ENCODE data around the gene MPPED1.

The MPPED1 gene

DNA sequence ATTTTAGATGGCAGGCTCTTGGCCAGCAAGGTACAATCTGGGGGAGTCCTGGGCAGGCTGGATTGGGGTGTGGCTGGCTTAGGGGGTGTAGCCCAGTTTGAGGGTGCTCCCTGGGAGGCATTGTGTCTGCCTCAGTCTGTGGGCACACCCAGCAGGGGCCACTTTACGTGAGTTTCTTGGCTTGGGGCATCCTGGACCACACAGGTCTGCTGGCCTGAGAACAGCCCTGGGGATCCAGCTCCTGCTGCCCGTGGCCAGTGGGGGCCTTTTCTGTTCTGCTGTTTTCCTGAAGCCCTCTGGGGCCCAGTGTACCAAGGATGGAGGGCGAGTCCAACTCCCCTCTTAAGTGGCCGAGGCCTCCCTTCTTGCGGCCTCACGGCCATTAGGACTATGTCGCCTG is 71.9 kb downstream of the MPPED1 start:
- no peak overlapping the region for H3K27ac Mint-ChIP-seq

DNA sequence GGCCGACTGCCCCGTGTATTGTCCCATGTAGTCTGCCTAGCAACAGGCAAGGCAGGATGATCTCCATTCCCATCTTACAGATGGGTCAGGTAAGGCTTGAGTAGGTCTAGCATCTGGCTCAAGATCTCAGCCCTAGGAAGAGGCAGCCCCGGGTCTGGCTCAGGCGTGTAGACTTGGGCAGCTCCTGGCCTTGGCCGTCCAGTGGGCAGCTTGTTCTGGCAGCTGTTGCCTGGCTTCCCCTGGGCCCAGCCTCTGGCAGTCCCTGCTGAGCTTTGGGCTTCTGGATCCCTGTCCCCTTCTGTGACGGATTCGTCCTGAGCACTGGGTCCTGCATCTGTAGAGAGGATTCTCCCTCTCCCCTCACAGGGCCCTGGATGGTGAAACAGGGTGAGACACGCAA is 72.4 kb downstream of the MPPED1 start:
- Mint-ChIP-seq H3K27me3 (peaks cover 4% of the 10 kb centered on the region), H3K9me3 (no peaks in the 10 kb centered on the region), H3K27ac (no peak overlapping the region), H3K4me1 (peaks cover 14% of the 10 kb centered on the region), H3K36me3 (no peaks in the 10 kb centered on the region), H3K4me3 (no peak overlapping the region)
- DNase-seq (ENCODE audit: low spot score in 2 of 2) = no peak
- no peak for ATAC-seq (ENCODE audit: low read depth)

More for the DNA sequence above, 71.9 kb downstream of the MPPED1 start:
- no peak overlapping the region for H3K4me3 Mint-ChIP-seq
- no peaks in the 10 kb centered on the region for H3K9me3 Mint-ChIP-seq
- H3K27me3 Mint-ChIP-seq = peaks cover 4% of the 10 kb centered on the region
- H3K36me3 Mint-ChIP-seq = no peaks in the 10 kb centered on the region
- ATAC-seq (ENCODE audit: low read depth) (no peak), DNase-seq (ENCODE audit: low spot score in 2 of 2) (no peak)
- peaks cover 15% of the 10 kb centered on the region for H3K4me1 Mint-ChIP-seq

GRCh38 chr22:43485502-43486089 is 73.8 kb downstream of the MPPED1 start:
- ATAC-seq (ENCODE audit: low read depth) (no peak), DNase-seq (ENCODE audit: low spot score in 2 of 2) (no peak)
- Mint-ChIP-seq H3K9me3 (no peaks in the 10 kb centered on the region), H3K36me3 (no peaks in the 10 kb centered on the region), H3K27me3 (peaks cover 4% of the 10 kb centered on the region), H3K4me3 (no peak overlapping the region), H3K4me1 (peaks cover 8% of the 10 kb centered on the region), H3K27ac (no peak overlapping the region)

DNA sequence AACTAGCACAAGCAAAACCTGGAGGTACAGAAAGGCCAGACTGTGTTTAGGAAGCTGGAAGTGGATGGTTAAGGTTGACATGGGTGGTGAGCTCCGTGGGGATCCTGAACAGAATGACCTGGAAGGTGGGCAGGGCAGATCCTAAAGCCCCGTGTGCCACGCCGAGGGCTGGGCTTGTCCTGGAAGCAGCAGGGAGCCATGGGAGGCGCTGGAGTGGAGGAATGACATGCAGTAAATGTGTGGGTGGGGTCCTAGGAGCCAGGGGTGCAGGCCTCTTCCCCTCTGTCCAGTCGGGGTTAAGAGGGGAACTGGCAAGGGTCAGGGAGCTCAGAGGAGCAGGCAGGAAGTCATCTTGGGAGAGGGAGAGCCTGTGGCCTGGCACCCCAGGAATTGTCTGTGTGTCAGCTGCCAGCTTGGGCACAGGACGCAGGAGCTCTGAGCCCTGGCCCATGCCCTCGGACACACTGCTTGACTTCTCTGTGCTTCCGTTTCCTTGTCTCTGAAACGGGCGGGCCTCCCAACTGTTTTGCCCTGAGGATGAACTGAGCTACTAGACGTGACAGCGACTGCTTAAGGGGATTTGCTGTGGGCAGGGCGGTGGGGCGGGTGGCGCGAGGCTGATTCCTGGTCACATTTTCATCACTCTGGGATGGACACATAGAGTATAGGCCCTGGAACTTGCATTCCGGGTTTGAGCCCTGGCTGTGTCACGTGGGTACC is 75.7 kb downstream of the MPPED1 start:
- no peaks in the 10 kb centered on the region for H3K36me3 Mint-ChIP-seq
- peaks cover 6% of the 10 kb centered on the region for H3K27me3 Mint-ChIP-seq
- ATAC-seq (ENCODE audit: low read depth) = no peak
- H3K4me1 Mint-ChIP-seq = no peaks in the 10 kb centered on the region
- no peak for DNase-seq (ENCODE audit: low spot score in 2 of 2)
- no peak overlapping the region for H3K4me3 Mint-ChIP-seq
- no peak overlapping the region for H3K27ac Mint-ChIP-seq
- H3K9me3 Mint-ChIP-seq = peaks cover 7% of the 10 kb centered on the region

GRCh38 chr22:43488031-43488866 is 76.4 kb downstream of the MPPED1 start:
- no peaks in the 10 kb centered on the region for H3K36me3 Mint-ChIP-seq
- no peak overlapping the region for H3K4me3 Mint-ChIP-seq
- no peak overlapping the region for H3K27ac Mint-ChIP-seq
- DNase-seq (ENCODE audit: low spot score in 2 of 2) (no peak), ATAC-seq (ENCODE audit: low read depth) (no peak)
- peaks cover 6% of the 10 kb centered on the region for H3K27me3 Mint-ChIP-seq
- peaks cover 7% of the 10 kb centered on the region for H3K9me3 Mint-ChIP-seq
- no peaks in the 10 kb centered on the region for H3K4me1 Mint-ChIP-seq

GRCh38 chr22:43488937-43489336 is 77.1 kb downstream of the MPPED1 start:
- Mint-ChIP-seq H3K4me1 (no peaks in the 10 kb centered on the region), H3K27me3 (peaks cover 6% of the 10 kb centered on the region), H3K27ac (no peak overlapping the region), H3K36me3 (no peaks in the 10 kb centered on the region), H3K4me3 (no peak overlapping the region), H3K9me3 (peaks cover 7% of the 10 kb centered on the region)
- DNase-seq (ENCODE audit: low spot score in 2 of 2) (no peak), ATAC-seq (ENCODE audit: low read depth) (no peak)

DNA sequence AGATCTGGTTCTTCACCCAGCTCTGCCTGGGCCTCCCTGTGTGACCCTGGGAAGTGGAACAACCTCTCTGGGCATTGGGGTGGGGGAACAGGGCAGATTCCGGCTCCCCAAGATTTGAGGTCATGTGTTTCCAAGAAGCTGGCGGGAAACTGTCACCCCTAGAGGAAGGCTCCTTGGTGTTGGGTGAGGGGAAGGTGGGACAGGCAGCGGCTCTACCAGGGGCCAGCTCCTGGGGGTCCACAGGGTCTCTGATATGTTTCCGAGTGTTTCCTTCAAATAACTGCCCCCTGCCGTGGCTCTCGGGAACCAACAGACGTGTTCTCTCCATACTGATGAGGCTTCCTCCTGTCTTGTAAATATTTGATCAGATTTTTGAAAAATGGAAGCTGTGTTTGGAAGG is 78.5 kb downstream of the MPPED1 start:
- Mint-ChIP-seq H3K4me3 (no peak overlapping the region), H3K27ac (no peak overlapping the region), H3K4me1 (no peaks in the 10 kb centered on the region), H3K9me3 (peaks cover 7% of the 10 kb centered on the region), H3K27me3 (peaks cover 6% of the 10 kb centered on the region), H3K36me3 (no peaks in the 10 kb centered on the region)
- no peak for ATAC-seq (ENCODE audit: low read depth)
- DNase-seq (ENCODE audit: low spot score in 2 of 2) = no peak

DNA sequence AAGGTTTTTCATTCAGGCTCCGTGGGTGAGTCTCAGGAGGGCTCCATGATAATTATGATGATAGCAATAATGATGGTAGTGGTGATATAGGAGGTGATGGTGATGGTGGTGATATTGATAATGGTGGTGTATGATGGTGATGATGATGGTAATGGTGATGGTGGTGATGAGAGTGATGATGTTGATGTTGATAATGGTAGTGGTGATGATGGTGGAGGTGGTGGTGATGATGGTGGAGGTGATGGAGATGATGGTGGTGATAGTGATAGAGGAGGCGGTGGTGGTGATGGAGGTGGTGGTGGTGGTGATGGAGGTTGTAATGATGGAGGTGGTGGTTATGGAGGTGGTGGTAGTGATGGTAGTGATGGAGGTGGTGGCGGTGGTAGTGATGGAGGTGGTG is 79.4 kb downstream of the MPPED1 start:
- Mint-ChIP-seq H3K27ac (no peak overlapping the region), H3K4me3 (no peak overlapping the region), H3K36me3 (no peaks in the 10 kb centered on the region), H3K4me1 (no peaks in the 10 kb centered on the region), H3K27me3 (peaks cover 6% of the 10 kb centered on the region), H3K9me3 (peaks cover 7% of the 10 kb centered on the region)
- DNase-seq (ENCODE audit: low spot score in 2 of 2) = no peak
- no peak for ATAC-seq (ENCODE audit: low read depth)

- no peak for DNase-seq (ENCODE audit: low spot score in 2 of 2)
These were observed 79.9 kb downstream of the MPPED1 start for GRCh38 chr22:43491737-43492136.

GRCh38 chr22:43493297-43493696 is 81.5 kb downstream of the MPPED1 start:
- ATAC-seq (ENCODE audit: low read depth) = no peak
- Mint-ChIP-seq H3K4me3 (no peak overlapping the region), H3K4me1 (no peaks in the 10 kb centered on the region)

More at GRCh38 chr22:43491737-43492136, 79.9 kb downstream of the MPPED1 start:
- Mint-ChIP-seq H3K4me3 (no peak overlapping the region), H3K27ac (no peak overlapping the region), H3K9me3 (peaks cover 7% of the 10 kb centered on the region), H3K4me1 (no peaks in the 10 kb centered on the region), H3K36me3 (no peaks in the 10 kb centered on the region), H3K27me3 (peaks cover 6% of the 10 kb centered on the region)
- ATAC-seq (ENCODE audit: low read depth) = no peak

DNA sequence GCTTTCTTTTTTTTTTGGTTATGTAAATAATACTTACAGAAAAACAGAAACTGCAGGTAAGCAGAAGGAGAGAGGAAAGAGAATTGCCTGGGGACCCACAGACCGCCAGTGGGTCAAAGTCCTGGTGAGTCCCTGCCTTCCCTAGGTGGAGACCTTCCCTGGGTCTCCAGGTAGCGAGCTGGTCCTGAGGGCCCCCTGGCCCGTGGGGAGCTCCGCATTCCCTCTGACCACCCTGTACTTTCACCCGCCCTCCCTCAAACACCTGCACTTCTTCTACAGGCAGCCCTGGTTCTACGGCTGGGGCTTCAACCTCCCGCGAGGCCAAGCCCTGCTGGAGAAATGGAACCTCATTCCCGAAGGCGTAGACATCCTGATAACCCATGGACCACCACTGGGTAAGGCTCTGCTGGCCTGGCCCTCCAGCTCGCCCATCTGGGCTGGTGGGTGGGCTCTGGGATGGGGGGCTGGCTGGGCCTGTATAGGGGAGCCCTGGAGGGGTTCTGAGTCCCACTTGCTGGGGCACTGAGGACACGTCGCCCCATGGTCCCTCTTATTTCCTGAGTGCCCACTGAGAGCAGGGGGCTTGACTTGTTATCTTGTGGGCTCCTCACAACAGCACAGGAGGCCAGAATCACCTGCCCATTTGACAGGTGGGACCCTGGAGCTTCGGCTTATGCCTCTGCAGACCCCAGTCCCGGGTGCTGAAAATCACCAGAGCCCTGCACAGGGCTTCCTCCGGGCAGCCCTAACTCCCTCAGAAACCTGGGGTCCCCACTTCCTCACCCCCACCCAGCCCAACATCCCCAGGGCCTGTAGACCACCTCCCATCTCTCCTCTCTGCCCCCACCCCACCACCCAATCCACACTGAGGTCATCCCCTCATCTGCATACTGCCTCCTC is 86.4 kb downstream of the MPPED1 start:
- Mint-ChIP-seq H3K4me1 (no peaks in the 10 kb centered on the region), H3K27me3 (no peaks in the 10 kb centered on the region), H3K36me3 (no peaks in the 10 kb centered on the region), H3K9me3 (no peaks in the 10 kb centered on the region), H3K4me3 (no peak overlapping the region), H3K27ac (no peak overlapping the region)
- ATAC-seq (ENCODE audit: low read depth) = no peak
- no peak for DNase-seq (ENCODE audit: low spot score in 2 of 2)

More at GRCh38 chr22:43493297-43493696, 81.5 kb downstream of the MPPED1 start:
- no peak for DNase-seq (ENCODE audit: low spot score in 2 of 2)
- H3K36me3 Mint-ChIP-seq = no peaks in the 10 kb centered on the region
- peaks cover 2% of the 10 kb centered on the region for H3K27me3 Mint-ChIP-seq
- no peak overlapping the region for H3K27ac Mint-ChIP-seq
- peaks cover 7% of the 10 kb centered on the region for H3K9me3 Mint-ChIP-seq

GRCh38 chr22:43498856-43499253 is 87.0 kb downstream of the MPPED1 start:
- ATAC-seq (ENCODE audit: low read depth) = no peak
- DNase-seq (ENCODE audit: low spot score in 2 of 2) = no peak
- no peaks in the 10 kb centered on the region for H3K4me1 Mint-ChIP-seq
- no peak overlapping the region for H3K27ac Mint-ChIP-seq
- no peaks in the 10 kb centered on the region for H3K9me3 Mint-ChIP-seq
- no peak overlapping the region for H3K4me3 Mint-ChIP-seq
- H3K36me3 Mint-ChIP-seq = no peaks in the 10 kb centered on the region
- H3K27me3 Mint-ChIP-seq = no peaks in the 10 kb centered on the region

DNA sequence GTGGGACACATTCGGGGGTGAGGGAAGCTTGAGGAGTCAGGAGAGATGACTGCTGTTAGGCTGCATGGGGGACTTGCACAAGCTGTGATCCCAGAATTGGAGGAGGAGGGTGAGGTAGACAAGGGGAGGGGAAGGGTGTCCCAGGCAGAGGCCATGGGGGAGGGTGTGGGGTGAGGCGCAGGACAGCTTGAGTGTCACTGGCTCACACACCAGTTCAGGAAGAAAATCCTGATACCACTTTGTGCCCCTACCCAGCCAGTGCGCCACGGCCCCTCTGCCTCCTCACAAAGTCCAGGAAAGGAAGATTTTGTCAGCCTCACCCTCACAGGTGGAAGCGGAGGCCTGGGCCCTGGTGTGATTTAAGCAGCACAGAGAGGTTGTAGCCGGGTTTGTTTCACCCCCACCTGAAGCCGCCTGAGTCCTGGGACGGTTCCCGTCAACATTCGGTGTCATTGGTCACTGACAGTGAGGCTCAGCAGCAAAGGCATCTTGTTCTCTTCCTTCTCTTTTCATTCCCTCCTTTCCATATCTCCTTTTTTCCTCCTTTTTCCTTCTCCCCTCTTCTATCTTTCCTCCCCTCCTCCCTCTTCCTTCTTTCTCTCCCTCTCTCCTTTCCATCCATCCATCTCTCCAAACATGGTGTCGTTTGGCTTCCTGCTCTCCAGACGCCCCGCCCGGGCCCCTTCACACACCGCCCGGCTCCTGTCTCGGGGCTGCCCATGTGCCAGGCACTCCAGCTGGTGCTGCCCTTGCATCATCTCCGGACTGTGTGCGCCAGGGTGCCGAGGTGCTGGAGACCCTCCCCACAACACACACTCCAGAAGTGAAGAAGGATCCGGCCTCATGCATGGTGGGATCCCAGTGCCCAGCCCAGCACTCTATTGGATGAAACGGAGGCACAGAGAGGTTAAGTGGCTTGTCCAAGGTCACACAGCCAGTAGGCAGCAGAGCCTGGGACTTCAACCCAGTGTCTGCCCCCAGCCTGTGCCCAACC is 89.3 kb downstream of the MPPED1 start:
- ATAC-seq (ENCODE audit: low read depth) (no peak), DNase-seq (ENCODE audit: low spot score in 2 of 2) (no peak)
- Mint-ChIP-seq H3K27me3 (no peaks in the 10 kb centered on the region), H3K36me3 (no peaks in the 10 kb centered on the region), H3K9me3 (no peaks in the 10 kb centered on the region), H3K4me3 (no peak overlapping the region), H3K4me1 (no peaks in the 10 kb centered on the region), H3K27ac (no peak overlapping the region)
